ENCODE measurements around the gene UBE2I. TPM values are rescaled to one million over a fixed set of nuclear protein-coding genes. Genes with fewer than 3 reads are reported as not detected.
A peak's percentile ranks its signal among the peaks of the same experiment; 100 is the strongest.

UBE2I gene
- total RNA-seq, 3 donors from 2014 or later: 79.8 to 101 (median 96.9) TPM

GRCh38 chr16:1330260-1330914 is 21.0 kb downstream of the UBE2I start:
- intact Hi-C loops (cut with DNase I, micrococcal nuclease): no loop called here
- TF ChIP-seq, protein P1, sequence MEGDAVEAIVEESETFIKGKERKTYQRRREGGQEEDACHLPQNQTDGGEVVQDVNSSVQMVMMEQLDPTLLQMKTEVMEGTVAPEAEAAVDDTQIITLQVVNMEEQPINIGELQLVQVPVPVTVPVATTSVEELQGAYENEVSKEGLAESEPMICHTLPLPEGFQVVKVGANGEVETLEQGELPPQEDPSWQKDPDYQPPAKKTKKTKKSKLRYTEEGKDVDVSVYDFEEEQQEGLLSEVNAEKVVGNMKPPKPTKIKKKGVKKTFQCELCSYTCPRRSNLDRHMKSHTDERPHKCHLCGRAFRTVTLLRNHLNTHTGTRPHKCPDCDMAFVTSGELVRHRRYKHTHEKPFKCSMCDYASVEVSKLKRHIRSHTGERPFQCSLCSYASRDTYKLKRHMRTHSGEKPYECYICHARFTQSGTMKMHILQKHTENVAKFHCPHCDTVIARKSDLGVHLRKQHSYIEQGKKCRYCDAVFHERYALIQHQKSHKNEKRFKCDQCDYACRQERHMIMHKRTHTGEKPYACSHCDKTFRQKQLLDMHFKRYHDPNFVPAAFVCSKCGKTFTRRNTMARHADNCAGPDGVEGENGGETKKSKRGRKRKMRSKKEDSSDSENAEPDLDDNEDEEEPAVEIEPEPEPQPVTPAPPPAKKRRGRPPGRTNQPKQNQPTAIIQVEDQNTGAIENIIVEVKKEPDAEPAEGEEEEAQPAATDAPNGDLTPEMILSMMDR (IDR thresholded peaks at IDR 0.05): peak; percentile 27
- Histone ChIP-seq H3K4me3 (no peak overlapping the region), H3K9me3 (no peaks in the 10 kb centered on the region), H3K36me3 (ENCODE audit: low read depth) (no peaks in the 10 kb centered on the region), H3K4me1 (ENCODE audit: low read depth) (peaks cover 24% of the 10 kb centered on the region)
- DNase-seq (no peak), ATAC-seq (no peak)

DNA sequence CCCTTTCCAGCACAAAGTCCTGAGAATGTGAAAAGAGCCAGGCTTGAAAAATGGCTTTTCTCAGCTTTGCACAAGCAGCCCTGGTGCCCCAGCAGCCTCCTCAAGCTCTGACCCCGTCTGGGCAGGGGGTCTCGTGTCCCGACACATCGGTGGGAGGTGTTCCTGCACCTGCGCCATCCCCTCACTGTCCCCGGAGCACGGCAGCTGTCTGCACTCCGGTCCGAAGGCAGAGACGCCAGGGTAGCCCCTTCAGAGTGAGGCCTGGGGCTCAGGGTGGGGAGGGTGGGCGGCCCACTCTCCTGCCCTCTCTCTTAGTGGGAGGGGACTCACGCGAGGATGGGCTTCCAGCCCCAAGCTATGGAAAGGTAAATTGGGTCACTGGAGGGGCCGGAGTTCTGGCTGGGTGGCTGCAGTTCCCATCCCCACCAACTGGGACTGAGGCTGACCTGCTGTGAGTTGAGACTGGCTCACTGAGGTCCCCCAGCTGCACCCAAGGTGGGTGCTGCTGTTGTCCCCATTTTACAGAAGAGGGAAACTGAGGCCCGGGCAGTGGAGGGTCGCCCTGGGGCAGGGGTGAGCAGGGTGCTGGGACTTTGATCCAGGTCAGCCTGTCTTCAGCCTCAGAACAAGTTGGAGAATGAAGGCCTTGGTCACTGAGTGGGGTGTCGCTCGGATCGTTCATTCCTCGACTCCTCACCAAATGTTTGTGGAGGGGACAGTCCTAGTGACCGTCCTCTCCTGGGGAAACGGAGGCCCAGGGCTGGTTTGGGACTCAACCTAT is 21.7 kb downstream of the UBE2I start:
- Histone ChIP-seq H3K36me3 (ENCODE audit: low read depth) (no peaks in the 10 kb centered on the region), H3K9me3 (no peaks in the 10 kb centered on the region), H3K4me1 (ENCODE audit: low read depth) (peaks cover 24% of the 10 kb centered on the region), H3K4me3 (no peak overlapping the region)
- intact Hi-C loops (cut with DNase I, micrococcal nuclease): no loop called here
- TF ChIP-seq, protein P1 (IDR thresholded peaks at IDR 0.05): no peak
- DNase-seq: no peak
- no peak for ATAC-seq

GRCh38 chr16:1331712-1332617 is 22.5 kb downstream of the UBE2I start:
- H3K36me3 ChIP-seq (ENCODE audit: low read depth): no peaks in the 10 kb centered on the region
- no peak overlapping the region for H3K4me3 ChIP-seq
- TF ChIP-seq, protein P1 (IDR thresholded peaks at IDR 0.05): no peak
- intact Hi-C loops (cut with DNase I, micrococcal nuclease): no loop called here
- ATAC-seq: peak; percentile 79
- peak; percentile 67 to 86 (median 77) for DNase-seq
- H3K4me1 ChIP-seq (ENCODE audit: low read depth): peaks cover 24% of the 10 kb centered on the region
- H3K9me3 ChIP-seq: no peaks in the 10 kb centered on the region

DNA sequence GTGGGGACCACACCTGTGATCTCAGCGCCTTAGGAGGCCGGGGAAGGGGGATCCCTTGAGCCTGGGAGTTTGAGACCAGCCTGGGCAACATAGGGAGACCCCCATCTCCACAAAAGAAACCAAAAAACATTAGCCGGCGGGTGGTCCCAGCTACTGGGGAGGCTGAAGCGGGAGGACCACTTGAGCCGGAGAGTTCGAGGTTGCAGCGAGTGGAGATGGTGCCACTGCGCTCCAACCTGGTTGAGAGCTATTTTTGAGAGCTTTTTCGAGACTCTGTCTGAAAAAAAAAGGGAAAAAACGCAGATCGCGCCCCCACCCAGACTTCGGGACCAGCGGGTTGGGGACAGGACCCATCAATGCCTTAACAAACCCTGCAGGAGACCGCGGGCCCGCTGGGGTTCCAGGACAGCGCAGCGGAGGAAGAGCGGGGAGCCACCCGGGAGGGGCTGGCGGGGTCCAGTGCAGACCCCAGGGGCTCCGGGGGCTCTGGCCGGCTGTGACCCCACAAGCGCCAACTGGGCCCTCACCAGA is 23.2 kb downstream of the UBE2I start:
- TF ChIP-seq, protein P1 (IDR thresholded peaks at IDR 0.05): no peak
- H3K36me3 ChIP-seq (ENCODE audit: low read depth): no peaks in the 10 kb centered on the region
- H3K9me3 ChIP-seq: no peaks in the 10 kb centered on the region
- intact Hi-C loops (cut with DNase I, micrococcal nuclease): no loop called here
- H3K4me1 ChIP-seq (ENCODE audit: low read depth): peaks cover 24% of the 10 kb centered on the region
- DNase-seq (no peak), ATAC-seq (no peak)
- H3K4me3 ChIP-seq: no peak overlapping the region

DNA sequence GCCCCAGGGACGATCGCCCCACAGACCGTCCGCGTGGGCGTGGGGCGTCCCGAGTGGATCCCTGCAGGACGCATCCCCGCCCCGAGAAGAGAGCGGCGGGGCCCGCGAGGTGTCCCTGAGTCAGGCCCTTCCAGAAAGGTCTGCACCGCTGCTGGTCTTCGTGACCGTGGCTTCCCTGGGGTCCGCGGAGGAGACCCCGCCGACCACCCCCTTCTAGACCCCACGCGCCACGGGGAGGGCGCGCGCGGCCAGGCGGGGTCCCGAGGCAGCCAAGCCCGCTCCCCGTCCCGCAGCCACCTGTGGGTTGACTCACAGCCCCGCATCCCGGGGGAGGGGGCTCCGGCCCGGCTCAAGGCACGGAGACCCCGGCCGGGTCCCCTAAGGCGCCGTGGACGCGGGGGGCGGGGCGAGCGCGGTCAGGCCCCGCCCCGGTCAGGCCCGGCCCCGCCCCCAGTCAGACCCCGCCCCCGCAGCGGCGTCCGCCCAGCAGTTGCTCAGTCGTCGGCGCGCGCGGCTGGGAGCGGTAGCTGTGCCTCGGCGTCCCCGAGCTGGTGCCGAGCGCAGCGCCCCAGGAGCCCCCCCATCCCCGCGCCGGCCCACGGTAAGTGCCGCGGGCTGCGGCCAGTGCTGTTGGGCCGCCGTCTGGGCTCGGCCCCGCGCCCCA is 23.8 kb downstream of the UBE2I start, which contains the start of gene BAIAP3:
TSS of gene BAIAP3 (plus strand) at position 497 of the 664 bp plus-strand sequence. CDS start 4,905 bp downstream, outside the sequence.
- Histone ChIP-seq H3K9me3 (no peaks in the 10 kb centered on the region), H3K4me3 (no peak within 1 kb of the TSS), H3K4me1 (ENCODE audit: low read depth) (peaks cover 24% of the 10 kb centered on the region), H3K36me3 (ENCODE audit: low read depth) (no peaks in the 10 kb centered on the region)
- intact Hi-C loops (cut with DNase I, micrococcal nuclease): no loop called here
- ATAC-seq: peak; percentile 79
- TF ChIP-seq, protein P1 (IDR thresholded peaks at IDR 0.05): no peak
- DNase-seq: peak in 2 of 3 donors; percentile 57 to 70
